Effector memory CD8-positive, alpha-beta T cell (primary cell): ENCODE data around the gene IFI6.
A peak's percentile ranks its signal among the peaks of the same experiment; 100 is the strongest.

Experiments used
- ATAC-seq: fragments of 150-1000 bp; cut with Tn5 transposase; replicated peaks from 2 replicates; pipeline ENCODE4 v1.10.0; 2021; ENCODE audit warnings: mild to moderate bottlenecking, moderate library complexity
- DNase-seq, 3 experiments: peaks; one replicate each; pipeline ENCODE4 v3.0.0; 2021
- H3K27ac Mint-ChIP-seq, 2 donors: one replicate each; pipeline ENCODE4 v1.8.0; 2022; ENCODE audit warnings: mild to moderate bottlenecking in 2 of 2, mixed read lengths in 2 of 2, moderate library complexity in 2 of 2
- H3K27me3 Mint-ChIP-seq, 2 donors: one replicate each; pipeline ENCODE4 v1.8.0; 2022; ENCODE audit warnings: mixed read lengths in 2 of 2
- H3K36me3 Mint-ChIP-seq: one replicate; pipeline ENCODE4 v1.8.0; 2022; ENCODE audit warnings: mild to moderate bottlenecking, moderate library complexity, mixed read lengths; ENCODE audit not compliant: insufficient read depth
- H3K4me1 Mint-ChIP-seq, 2 donors: one replicate each; pipeline ENCODE4 v1.8.0; 2022; ENCODE audit warnings: low read depth in 2 of 2, mixed read lengths in 2 of 2
- H3K4me3 Mint-ChIP-seq, 2 donors: one replicate each; pipeline ENCODE4 v1.8.0; 2022; ENCODE audit warnings: mild to moderate bottlenecking in 2 of 2, mixed read lengths in 2 of 2, moderate library complexity in 2 of 2
- H3K9me3 Mint-ChIP-seq, 2 donors: one replicate each; pipeline ENCODE4 v1.8.0; 2022; ENCODE audit warnings: mixed read lengths in 2 of 2

IFI6 gene

GRCh38 chr1:27666294-27666693, 5.7 kb downstream of the IFI6 start:
- H3K27ac Mint-ChIP-seq, result no peak overlapping the region
- no peak for DNase-seq

DNA sequence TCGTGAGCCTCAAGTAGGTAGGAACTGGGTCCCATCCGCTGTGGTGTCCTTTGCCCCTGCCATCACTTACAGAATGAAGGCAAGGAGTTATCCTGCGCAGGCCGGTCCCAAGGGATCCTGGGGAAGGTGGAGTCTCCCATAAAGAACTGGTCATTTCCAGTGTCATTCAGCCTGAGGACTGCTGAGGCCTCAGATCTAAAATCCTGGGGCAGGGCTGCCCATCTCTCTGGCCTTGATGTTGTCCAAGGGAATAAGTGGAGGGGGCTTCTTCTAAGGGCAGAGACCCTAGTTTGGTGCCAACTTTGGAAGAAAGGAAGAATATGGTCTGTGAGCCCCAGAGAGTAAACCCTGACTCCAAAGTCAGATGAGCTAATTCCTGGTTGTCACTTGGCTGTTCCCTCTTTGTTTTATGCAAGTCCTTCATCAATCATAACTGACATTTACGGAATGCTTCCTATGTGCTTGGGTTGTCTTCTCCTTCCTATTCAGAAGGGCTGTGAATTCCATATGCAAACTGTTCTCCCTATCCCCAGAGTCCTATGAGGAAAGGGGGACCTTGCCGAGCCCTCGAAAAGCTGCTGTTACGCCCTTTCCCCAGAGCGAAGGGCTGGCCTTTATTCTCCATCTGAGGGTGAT, 6.9 kb downstream of the IFI6 start:
- Mint-ChIP-seq H3K9me3 (no peaks in the 10 kb centered on the region), H3K4me1 (peaks cover 38 to 40% of the 10 kb centered on the region in 2 donors), H3K27ac (peak overlapping the region in 1 of 2 donors; percentile 25), H3K4me3 (no peak overlapping the region), H3K27me3 (no peaks in the 10 kb centered on the region), H3K36me3 (peaks cover 20% of the 10 kb centered on the region)
- no peak for DNase-seq
- ATAC-seq, result no peak

More at GRCh38 chr1:27666294-27666693, 5.7 kb downstream of the IFI6 start:
- Mint-ChIP-seq H3K4me3 (no peak overlapping the region), H3K4me1 (peaks cover 30 to 38% of the 10 kb centered on the region in 2 donors), H3K27me3 (no peaks in the 10 kb centered on the region), H3K36me3 (peaks cover 17% of the 10 kb centered on the region), H3K9me3 (no peaks in the 10 kb centered on the region)
- no peak for ATAC-seq

DNA sequence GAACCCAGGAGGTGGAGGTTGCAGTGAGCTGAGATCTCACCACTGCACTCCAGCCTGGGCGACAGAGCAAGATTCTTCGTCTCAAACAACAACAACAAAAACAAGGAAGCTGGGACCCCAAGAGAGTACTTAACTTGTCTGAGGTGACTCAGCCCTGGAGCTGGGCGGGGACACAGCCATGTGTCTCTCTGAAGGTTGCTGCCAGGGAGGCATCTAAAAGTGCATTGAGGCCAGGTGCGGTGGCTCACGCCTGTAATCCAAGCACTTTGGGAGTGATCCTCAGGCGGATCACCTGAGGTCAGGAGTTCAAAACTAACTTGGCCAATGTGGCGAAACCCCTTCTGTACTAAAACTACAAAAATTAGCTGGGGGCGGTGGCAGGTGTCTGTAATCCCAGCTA, 7.7 kb downstream of the IFI6 start:
- H3K27ac Mint-ChIP-seq, result no peak overlapping the region
- H3K27me3 Mint-ChIP-seq, result no peaks in the 10 kb centered on the region
- H3K4me3 Mint-ChIP-seq, result no peak overlapping the region
- H3K36me3 Mint-ChIP-seq, result peaks cover 25% of the 10 kb centered on the region
- peaks cover 37 to 41% of the 10 kb centered on the region in 2 donors for H3K4me1 Mint-ChIP-seq
- ATAC-seq (no peak), DNase-seq (no peak)
- no peaks in the 10 kb centered on the region for H3K9me3 Mint-ChIP-seq

GRCh38 chr1:27662707-27663393, 9.1 kb downstream of the IFI6 start:
- ATAC-seq, result peak; percentile 61
- H3K9me3 Mint-ChIP-seq, result no peaks in the 10 kb centered on the region
- H3K36me3 Mint-ChIP-seq, result peaks cover 26% of the 10 kb centered on the region
- H3K4me3 Mint-ChIP-seq, result peak overlapping the region; percentile 91 to 94
- H3K27me3 Mint-ChIP-seq, result no peaks in the 10 kb centered on the region
- H3K27ac Mint-ChIP-seq, result peak overlapping the region; percentile 91 to 98
- DNase-seq, result peak; percentile 91 to 95 (median 92)
- H3K4me1 Mint-ChIP-seq, result peaks cover 42 to 45% of the 10 kb centered on the region in 2 donors

DNA sequence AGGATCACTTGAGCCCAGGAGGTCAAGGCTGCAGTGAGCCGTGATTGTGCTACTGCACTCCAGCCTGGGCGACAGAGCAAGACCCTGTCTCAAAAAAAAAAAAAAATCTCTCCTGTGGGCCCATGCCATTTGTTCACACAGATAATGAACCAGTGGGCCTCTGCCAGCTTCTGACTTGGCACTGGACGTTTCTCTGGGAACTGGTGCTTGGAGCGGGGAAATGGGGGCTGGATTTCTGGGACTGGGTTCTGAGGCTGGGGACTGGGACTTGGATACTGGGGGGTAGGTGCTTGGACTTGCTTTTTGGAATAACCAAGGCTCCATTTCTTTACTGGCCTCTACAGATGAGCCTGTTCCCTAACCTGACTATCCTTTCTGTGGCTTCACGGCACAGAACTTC, 9.7 kb downstream of the IFI6 start:
- ATAC-seq (no peak), DNase-seq (no peak)
- no peaks in the 10 kb centered on the region for H3K27me3 Mint-ChIP-seq
- no peaks in the 10 kb centered on the region for H3K9me3 Mint-ChIP-seq
- H3K4me3 Mint-ChIP-seq, result peak overlapping the region; percentile 91 to 94
- peaks cover 26% of the 10 kb centered on the region for H3K36me3 Mint-ChIP-seq
- peaks cover 42 to 45% of the 10 kb centered on the region in 2 donors for H3K4me1 Mint-ChIP-seq
- peak overlapping the region; percentile 91 to 98 for H3K27ac Mint-ChIP-seq

DNA sequence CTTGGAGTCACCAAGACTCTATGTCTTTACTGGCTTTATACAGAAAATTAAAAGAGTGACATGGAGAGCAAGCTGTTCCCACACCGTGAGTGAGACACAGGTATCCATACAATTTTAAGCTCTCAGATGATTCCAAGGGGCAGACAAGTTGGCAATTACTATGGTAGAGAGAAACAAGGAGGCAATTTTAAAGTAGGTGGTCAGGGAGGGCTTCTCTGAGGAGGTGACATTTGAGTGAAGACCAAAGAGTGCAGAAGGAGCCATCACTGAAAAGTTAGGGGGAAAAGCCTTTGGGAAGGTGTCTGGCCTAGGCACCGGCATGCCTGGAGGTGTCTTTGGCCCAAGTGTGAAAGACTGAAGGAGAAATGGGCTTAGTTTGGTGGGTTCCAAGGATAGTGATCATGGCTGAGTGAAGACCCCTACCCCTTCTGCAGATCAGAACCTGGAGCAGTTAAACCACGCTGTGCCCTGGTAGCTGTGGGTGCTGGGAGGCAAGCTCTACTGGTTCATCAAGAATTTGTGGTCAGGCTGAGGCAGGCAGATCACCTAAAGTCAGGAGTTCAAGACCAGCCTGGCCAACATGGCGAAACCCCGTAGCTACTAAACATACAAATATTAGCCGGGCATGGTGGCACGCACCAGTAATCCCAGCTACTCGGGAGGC, 10.4 kb downstream of the IFI6 start:
- Mint-ChIP-seq H3K9me3 (no peaks in the 10 kb centered on the region), H3K27ac (peak overlapping the region; percentile 98), H3K27me3 (no peaks in the 10 kb centered on the region), H3K36me3 (peaks cover 23% of the 10 kb centered on the region), H3K4me3 (peak overlapping the region; percentile 39 to 91), H3K4me1 (peaks cover 42 to 45% of the 10 kb centered on the region in 2 donors)
- no peak for DNase-seq
- no peak for ATAC-seq

- H3K36me3 Mint-ChIP-seq, result peaks cover 19% of the 10 kb centered on the region
- peak overlapping the region; percentile 85 to 91 for H3K4me3 Mint-ChIP-seq
- ATAC-seq (no peak), DNase-seq (no peak)
- peaks cover 42 to 45% of the 10 kb centered on the region in 2 donors for H3K4me1 Mint-ChIP-seq
- no peaks in the 10 kb centered on the region for H3K27me3 Mint-ChIP-seq
- peak overlapping the region; percentile 98 for H3K27ac Mint-ChIP-seq
- no peaks in the 10 kb centered on the region for H3K9me3 Mint-ChIP-seq
Observed at GRCh38 chr1:27660300-27660835, 11.6 kb downstream of the IFI6 start.

DNA sequence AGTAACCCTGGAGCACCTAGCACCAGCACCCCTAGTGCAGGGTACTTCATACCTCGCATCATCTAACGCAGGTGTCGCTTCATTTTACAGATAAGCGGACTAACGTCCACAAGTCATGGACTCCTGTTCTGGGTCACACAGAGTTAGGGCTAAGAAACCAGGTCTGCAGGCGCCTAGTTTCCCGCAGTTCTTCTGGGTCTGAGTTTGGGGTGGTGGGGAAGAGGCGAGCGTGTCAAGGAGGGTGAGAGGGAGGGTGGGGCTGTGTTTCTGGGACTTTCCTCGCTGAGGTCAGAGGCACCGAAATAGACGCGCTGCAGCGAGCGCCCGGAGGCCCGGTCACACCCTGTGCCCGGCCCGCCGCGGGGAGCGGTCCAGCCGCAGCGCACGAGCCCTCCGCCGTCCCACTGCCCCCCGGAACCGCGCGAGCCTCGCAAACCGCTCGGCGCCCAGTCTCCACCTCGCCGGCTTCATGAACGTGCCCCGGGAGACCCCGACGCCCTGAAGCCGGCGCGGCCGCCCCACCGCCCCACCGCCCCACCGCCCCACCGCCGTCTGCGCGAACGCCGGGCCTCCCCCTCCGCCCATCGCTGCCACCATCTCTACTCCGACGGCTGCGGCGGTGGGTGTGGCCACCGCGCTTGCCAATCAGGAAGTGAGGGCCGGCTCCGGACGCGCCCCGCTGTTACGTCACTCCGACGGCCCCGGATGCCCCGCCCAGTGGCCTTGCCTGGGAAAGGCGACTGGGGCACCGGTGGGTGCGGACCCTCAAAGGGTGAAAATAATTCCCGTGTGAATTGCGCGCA, 12.3 kb downstream of the IFI6 start:
- H3K9me3 Mint-ChIP-seq, result no peaks in the 10 kb centered on the region
- peaks cover 42 to 49% of the 10 kb centered on the region in 2 donors for H3K4me1 Mint-ChIP-seq
- peaks cover 19% of the 10 kb centered on the region for H3K36me3 Mint-ChIP-seq
- peak overlapping the region; percentile 85 to 91 for H3K4me3 Mint-ChIP-seq
- DNase-seq (peak; percentile 78 to 80 (median 80)), ATAC-seq (peak; percentile 79)
- peak overlapping the region; percentile 98 for H3K27ac Mint-ChIP-seq
- H3K27me3 Mint-ChIP-seq, result no peaks in the 10 kb centered on the region

DNA sequence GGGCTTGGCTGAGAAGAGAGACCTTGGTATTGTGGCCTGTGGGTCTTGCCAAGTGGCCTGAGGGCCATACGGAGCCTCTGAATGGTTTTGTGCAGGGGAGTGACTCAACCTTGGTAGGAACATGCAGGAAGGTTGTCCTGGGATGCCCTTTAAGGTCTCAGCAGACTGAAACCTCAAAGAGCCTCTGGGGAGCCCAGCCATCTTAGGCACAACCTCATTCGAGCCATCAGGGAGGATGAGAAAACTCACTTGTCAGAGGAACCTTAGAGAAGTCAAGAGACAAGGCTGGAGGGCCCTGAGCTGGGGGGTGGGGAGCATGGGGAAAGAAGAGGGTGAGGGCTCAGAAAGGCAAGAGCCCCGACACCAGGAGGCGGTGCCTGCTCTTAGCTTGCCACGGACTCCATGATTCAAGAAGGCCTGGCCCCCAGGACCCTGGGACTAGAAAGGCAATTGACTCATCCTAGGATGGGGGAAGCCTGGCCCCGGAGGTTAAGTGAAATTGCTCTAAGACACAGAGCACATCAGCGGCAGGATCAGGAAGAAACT, 13.0 kb downstream of the IFI6 start:
- no peaks in the 10 kb centered on the region for H3K9me3 Mint-ChIP-seq
- H3K36me3 Mint-ChIP-seq, result peaks cover 19% of the 10 kb centered on the region
- peak overlapping the region; percentile 98 for H3K27ac Mint-ChIP-seq
- peak overlapping the region; percentile 85 to 91 for H3K4me3 Mint-ChIP-seq
- ATAC-seq (no peak), DNase-seq (peak in 1 of 3 experiments; percentile 14)
- no peaks in the 10 kb centered on the region for H3K27me3 Mint-ChIP-seq
- H3K4me1 Mint-ChIP-seq, result peaks cover 42 to 49% of the 10 kb centered on the region in 2 donors

DNA sequence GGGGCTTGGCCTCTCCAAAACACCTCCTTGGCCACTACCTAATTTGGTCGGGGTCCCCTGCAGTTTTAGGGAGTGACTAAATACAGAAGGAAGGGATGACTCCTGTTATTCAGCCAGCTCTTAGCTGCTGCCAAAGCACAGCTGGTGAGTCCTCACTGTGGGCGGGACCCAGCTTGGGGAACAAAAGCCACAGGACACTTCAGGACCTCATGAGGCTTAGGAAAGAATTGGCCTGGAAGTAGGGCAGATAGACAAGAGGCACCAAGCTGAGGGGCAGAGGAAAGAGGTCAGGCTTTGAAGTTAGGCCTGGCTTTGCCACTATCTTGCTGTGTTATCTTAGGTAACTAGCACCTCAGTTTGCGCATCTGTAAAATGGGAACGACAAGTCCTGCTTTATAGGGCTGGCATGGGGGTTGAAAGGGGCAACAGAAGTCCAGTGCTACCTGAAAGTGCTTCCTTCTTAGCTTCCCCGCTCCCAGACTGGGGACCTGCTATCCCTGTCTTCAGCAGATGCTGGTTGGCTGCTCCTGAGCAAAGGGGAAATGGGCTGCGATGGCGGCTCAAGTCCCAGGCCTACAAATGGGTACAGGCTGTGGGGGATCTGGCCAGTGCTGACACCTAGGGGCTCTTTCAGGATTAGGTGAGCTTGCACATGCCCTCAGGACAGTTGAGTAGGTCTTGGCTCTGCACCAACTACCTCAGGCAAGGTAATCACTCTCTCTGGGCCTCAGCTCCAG, 15.7 kb downstream of the IFI6 start:
- ATAC-seq (no peak), DNase-seq (no peak)
- H3K9me3 Mint-ChIP-seq, result no peaks in the 10 kb centered on the region
- peaks cover 24 to 32% of the 10 kb centered on the region in 2 donors for H3K4me1 Mint-ChIP-seq
- no peak overlapping the region for H3K4me3 Mint-ChIP-seq
- H3K36me3 Mint-ChIP-seq, result peaks cover 15% of the 10 kb centered on the region
- H3K27ac Mint-ChIP-seq, result no peak overlapping the region
- H3K27me3 Mint-ChIP-seq, result no peaks in the 10 kb centered on the region

DNA sequence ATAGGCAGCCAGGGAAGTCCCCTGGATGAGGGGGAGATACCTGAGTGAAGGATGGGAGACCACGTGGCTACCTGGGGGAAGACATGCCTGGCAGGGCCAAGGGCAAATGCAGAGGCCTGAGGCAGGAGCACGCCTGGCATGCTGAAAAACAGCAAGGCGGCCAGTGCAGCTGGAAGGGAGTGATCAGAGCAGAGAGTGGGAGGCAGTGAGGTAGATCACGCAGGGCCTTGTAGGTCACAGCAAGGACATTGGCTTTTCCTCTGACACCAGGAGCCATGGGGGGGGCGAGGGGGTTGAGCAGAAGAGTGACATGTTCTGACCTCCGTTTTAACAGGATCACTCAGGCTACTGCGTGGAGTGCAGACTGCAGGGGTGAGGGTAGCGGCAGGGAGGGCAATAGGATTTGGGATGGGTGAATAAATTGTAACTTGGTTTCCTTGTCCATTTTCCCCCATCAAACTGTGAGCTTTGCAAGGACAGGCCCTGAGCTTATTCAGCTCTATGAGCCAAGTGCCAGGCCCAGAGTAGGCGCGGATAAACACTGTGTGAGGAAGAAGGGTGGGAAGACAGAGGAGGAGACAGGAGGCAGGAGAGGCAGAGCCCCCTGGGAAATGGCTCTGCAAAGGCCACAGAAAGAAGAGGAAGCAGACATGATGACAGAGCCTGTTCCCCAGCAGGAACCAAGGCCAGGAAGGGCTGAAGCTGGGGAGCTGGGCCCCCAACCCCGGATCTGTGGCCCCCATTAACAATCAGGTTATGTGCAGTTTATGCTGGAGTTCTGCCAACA, 16.6 kb downstream of the IFI6 start:
- H3K9me3 Mint-ChIP-seq, result no peaks in the 10 kb centered on the region
- H3K4me3 Mint-ChIP-seq, result no peak overlapping the region
- DNase-seq (no peak), ATAC-seq (no peak)
- H3K4me1 Mint-ChIP-seq, result peaks cover 18 to 27% of the 10 kb centered on the region in 2 donors
- H3K27me3 Mint-ChIP-seq, result no peaks in the 10 kb centered on the region
- H3K36me3 Mint-ChIP-seq, result peaks cover 14% of the 10 kb centered on the region
- peak overlapping the region; percentile 74 for H3K27ac Mint-ChIP-seq
